Memory B cell (primary cell): ENCODE measurements around the gene PREP.

ENCODE experiments used
- ATAC-seq: fragments of 150-1000 bp; cut with Tn5 transposase; 2 replicates; pipeline ENCODE4 v1.10.0; 2021; ENCODE audit warnings: low read depth, mild to moderate bottlenecking, moderate library complexity
- DNase-seq, 2 donors: peaks; one replicate each; pipeline ENCODE4 v3.0.0; 2022; ENCODE audit warnings: low spot score in 2 of 2
- H3K27ac Mint-ChIP-seq: one replicate; pipeline ENCODE4 v1.8.0; 2022; ENCODE audit warnings: mild to moderate bottlenecking, moderate library complexity, mixed read lengths
- H3K27me3 Mint-ChIP-seq: one replicate; pipeline ENCODE4 v1.8.0; 2022; ENCODE audit warnings: mixed read lengths
- H3K36me3 Mint-ChIP-seq: one replicate; pipeline ENCODE4 v1.8.0; 2022; ENCODE audit warnings: mild to moderate bottlenecking, mixed read lengths
- H3K4me1 Mint-ChIP-seq: one replicate; pipeline ENCODE4 v1.8.0; 2022; ENCODE audit warnings: mixed read lengths
- H3K4me3 Mint-ChIP-seq: one replicate; pipeline ENCODE4 v1.8.0; 2022; ENCODE audit warnings: mild to moderate bottlenecking, moderate library complexity, mixed read lengths
- H3K9me3 Mint-ChIP-seq: one replicate; pipeline ENCODE4 v1.8.0; 2022; ENCODE audit warnings: mixed read lengths

The PREP gene

DNA sequence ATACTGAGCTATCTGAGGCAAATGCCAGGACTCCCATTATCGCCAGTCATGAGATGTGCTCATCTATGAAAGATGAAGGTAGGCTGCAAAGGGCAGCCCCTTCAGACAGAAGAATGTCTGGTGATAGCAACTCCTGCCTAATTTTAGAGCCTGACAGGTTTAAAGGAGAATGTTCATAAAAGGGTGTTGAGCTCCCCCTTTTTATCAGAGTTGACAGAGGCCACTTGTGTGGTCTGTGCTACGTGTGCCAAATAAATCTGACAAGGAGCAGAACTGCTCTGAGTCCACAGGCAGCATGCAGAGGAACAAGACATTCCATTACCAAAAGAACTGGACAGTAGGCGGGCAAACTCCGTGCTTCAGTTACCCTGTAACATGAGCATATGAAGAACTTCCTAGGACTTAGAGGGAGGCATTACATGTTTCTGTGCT, 101.8 kb downstream of the PREP start:
- DNase-seq (no peak), ATAC-seq (no peak)
- peaks cover 2% of the 10 kb centered on the region for H3K4me1 Mint-ChIP-seq
- H3K27ac Mint-ChIP-seq: no peak overlapping the region
- no peaks in the 10 kb centered on the region for H3K27me3 Mint-ChIP-seq
- no peak overlapping the region for H3K4me3 Mint-ChIP-seq
- peaks cover 29% of the 10 kb centered on the region for H3K36me3 Mint-ChIP-seq
- no peaks in the 10 kb centered on the region for H3K9me3 Mint-ChIP-seq

DNA sequence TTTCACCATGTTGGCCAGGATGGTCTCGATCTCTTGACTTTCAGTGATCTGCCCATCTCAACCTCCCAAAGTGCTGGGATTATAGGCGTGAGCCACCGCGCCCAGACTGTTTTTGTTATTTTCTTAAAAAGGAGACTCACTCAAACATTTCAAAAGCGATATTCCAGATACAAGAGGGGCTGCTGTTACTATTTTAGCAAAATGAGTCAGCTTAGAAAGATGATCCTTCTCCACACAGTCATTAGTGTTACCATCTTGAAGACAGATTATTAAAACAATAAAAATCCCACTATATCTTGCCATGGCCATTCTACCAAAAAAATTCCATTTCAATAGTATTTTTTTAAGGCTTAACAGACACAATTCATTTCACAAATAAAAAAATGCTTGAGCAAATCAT, 102.8 kb downstream of the PREP start:
- no peak overlapping the region for H3K27ac Mint-ChIP-seq
- H3K4me1 Mint-ChIP-seq: peaks cover under 1% of the 10 kb centered on the region
- peaks cover 31% of the 10 kb centered on the region for H3K36me3 Mint-ChIP-seq
- ATAC-seq: no peak
- no peak for DNase-seq
- H3K4me3 Mint-ChIP-seq: no peak overlapping the region
- no peaks in the 10 kb centered on the region for H3K27me3 Mint-ChIP-seq
- no peaks in the 10 kb centered on the region for H3K9me3 Mint-ChIP-seq

DNA sequence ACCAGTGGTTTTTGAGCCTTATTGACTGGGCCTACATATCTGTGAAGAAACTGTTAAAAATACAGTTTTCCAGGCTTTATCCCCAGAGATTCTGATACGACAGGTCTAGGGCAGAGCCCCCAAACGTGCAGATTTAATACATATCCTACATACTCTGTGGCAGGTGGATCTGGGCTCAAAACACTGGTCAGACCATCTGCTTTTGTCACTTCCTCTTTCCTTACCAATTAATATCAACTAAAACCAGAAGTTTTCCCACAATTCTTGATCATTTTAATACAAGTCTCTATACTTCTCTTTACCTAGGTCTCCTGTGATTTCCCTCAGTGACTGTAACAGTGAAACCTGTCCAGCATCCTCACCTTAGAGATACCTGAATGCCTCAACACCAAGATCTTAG, 108.8 kb downstream of the PREP start:
- Mint-ChIP-seq H3K36me3 (peaks cover 33% of the 10 kb centered on the region), H3K27ac (no peak overlapping the region), H3K4me3 (no peak overlapping the region), H3K9me3 (no peaks in the 10 kb centered on the region), H3K27me3 (no peaks in the 10 kb centered on the region), H3K4me1 (no peaks in the 10 kb centered on the region)
- no peak for DNase-seq
- ATAC-seq: no peak

DNA sequence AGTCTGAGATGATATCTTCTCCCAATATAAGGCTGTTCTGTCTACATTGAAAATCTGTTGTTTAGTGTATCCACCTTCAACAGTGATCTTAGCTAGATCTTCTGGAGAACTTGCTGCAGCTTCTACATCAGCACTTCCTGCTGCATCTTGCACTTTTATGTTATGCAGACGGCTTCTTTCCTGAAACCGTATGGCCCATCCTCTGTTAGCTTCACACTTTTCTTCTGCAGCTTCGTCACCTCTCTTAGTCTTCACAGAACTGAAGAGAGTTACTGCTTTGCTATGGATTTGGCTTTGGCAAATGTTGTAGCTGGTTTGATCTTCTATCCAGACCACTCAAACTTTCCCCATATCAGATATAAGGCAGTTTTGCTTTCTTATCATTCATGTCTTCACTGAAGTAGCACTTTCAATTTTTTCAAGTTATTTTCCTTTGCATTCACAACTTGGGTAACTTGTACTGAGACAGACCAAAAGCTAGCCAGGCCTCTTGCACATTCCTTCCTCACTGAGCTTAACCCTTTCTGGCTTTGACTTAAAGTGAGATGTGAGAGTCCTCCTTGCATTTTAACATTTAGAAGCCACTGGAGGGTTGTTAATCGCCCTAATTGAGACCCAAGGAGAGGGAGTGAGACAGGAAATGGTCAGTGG, 110.1 kb downstream of the PREP start:
- H3K4me3 Mint-ChIP-seq: no peak overlapping the region

DNA sequence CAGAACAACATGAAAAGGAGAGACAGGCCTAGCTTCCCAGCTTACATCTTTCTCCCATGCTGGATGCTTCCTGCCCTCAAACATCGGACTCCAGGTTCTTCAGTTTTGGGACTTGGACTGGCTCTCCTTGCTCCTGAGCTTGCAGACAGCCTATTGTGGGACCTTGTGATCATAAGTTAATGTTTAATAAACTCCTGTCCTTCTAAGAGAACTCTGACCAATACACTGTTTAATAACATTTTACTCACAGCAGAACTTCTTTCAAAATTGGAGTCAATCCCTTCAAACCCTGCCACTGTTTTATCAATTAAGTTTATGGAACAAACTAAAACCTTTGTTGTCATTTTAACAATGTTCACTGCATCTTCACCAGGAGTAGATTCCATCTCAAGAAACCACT, 111.4 kb downstream of the PREP start:
- Mint-ChIP-seq H3K36me3 (peaks cover 40% of the 10 kb centered on the region), H3K27me3 (no peaks in the 10 kb centered on the region), H3K9me3 (no peaks in the 10 kb centered on the region), H3K4me3 (no peak overlapping the region), H3K4me1 (no peaks in the 10 kb centered on the region), H3K27ac (no peak overlapping the region)
- ATAC-seq (no peak), DNase-seq (no peak)

More for the DNA sequence above, 110.1 kb downstream of the PREP start:
- H3K27me3 Mint-ChIP-seq: no peaks in the 10 kb centered on the region
- no peak overlapping the region for H3K27ac Mint-ChIP-seq
- H3K9me3 Mint-ChIP-seq: no peaks in the 10 kb centered on the region
- peaks cover 41% of the 10 kb centered on the region for H3K36me3 Mint-ChIP-seq
- no peaks in the 10 kb centered on the region for H3K4me1 Mint-ChIP-seq
- no peak for DNase-seq
- no peak for ATAC-seq

DNA sequence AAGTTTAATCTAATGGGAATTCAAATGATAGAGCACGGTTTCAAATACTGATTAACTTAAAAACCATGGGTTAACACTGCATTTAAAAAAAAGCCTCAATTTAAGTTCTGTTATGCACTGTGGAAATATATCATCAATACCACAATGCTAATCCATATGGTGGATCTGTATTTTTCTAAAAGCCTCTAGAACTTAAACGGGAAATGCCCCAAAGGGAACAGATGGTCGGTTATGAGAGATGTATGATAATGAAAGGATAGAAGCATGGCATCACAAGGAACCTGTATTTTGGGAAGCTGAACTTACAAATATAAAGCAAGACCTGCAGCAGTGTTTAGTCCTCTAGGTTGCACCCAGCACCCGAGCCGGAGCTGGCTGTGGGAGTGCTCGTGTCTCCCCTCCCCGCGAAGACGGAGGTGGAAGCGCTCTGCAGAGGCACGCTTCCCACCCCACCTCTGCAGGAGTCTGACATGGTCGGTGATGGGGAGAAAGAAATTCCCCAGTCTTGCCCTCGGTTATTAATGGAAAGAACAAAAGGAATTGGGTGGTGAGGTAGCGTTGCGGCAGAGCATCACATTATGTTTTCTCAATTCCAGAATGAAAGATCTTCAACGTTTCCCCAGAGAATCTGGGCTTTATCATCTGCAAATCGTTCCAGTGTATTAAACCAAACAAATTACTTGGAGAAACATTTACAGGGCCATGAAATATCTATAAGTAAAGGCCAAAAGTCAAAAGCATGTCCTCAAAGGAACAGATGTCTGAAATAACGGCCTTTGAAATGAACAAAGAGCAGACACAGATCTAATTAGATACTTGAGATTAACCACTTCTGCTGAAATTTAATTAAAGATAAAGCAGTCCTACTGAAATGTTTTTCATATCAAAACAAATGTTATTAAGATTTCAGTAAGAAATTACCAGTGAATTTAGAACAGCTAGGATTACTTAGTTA, 120.0 kb downstream of the PREP start:
- Mint-ChIP-seq H3K4me1 (no peaks in the 10 kb centered on the region), H3K27me3 (no peaks in the 10 kb centered on the region), H3K9me3 (no peaks in the 10 kb centered on the region), H3K27ac (no peak overlapping the region), H3K4me3 (no peak overlapping the region), H3K36me3 (peaks cover 48% of the 10 kb centered on the region)
- no peak for ATAC-seq
- no peak for DNase-seq

DNA sequence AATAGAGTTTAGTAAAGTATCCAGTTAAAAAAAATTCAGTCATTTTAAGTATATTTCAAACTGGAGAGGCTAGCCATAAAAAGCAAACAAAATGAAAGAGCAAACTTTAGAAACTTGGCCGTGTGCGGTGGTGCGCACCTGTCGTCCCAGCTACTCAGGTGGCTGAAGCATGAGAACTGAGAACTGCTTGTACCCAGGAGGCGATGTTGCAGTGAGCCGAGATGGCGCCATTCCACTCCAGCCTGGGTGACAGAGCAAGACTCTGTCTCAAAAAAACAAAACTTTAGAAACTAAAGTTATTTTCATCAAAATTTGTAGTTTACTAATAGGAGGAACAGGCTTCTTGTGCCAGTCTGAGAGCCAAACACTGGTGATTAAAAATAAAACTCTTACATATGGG, 122.8 kb downstream of the PREP start:
- Mint-ChIP-seq H3K27ac (no peak overlapping the region), H3K36me3 (peaks cover 52% of the 10 kb centered on the region), H3K27me3 (no peaks in the 10 kb centered on the region), H3K4me3 (no peak overlapping the region), H3K4me1 (no peaks in the 10 kb centered on the region), H3K9me3 (peaks cover 4% of the 10 kb centered on the region)
- no peak for DNase-seq
- no peak for ATAC-seq

DNA sequence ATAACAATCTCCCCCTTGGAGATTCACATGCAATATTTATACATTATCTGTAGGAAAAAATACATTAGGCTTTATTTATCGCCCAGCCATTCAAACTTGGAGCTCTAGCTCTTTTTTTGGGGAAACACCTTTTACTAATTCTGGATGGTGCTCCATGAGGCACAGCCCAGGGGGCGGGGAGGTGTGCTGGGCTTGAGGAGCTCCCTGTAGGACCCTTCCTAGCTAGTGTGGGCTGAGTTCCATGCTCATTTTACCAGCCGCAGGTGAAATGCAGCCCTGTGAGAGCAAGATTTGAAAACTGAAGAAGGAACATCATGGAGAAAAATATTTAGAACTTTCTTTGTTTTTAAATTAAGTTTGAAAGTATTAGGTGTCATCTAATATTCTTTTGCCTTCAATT, 123.4 kb downstream of the PREP start:
- DNase-seq (no peak), ATAC-seq (no peak)
- no peak overlapping the region for H3K27ac Mint-ChIP-seq
- H3K4me3 Mint-ChIP-seq: no peak overlapping the region
- H3K9me3 Mint-ChIP-seq: peaks cover 4% of the 10 kb centered on the region
- peaks cover 47% of the 10 kb centered on the region for H3K36me3 Mint-ChIP-seq
- no peaks in the 10 kb centered on the region for H3K27me3 Mint-ChIP-seq
- no peaks in the 10 kb centered on the region for H3K4me1 Mint-ChIP-seq

DNA sequence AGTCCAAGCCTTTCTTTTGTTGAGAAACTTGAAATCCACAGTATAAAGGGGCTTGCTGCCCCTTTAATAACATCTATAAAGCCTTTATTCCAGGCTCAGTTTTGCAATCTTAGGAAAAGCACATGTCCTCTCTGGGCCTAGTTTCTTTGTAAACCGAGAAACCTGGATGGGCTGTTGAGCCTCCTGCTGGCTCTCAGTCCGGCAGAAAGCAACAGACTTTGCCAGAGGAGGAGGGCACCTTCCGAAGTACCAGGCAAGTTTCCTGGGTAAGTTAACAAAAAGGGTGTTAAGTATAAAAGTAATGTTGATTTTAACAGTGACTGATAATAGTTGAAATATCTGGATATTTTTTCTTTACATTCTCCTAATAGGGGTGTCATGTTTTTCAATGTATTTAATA, 124.1 kb downstream of the PREP start:
- Mint-ChIP-seq H3K27ac (no peak overlapping the region), H3K9me3 (peaks cover 4% of the 10 kb centered on the region), H3K4me1 (no peaks in the 10 kb centered on the region), H3K36me3 (peaks cover 44% of the 10 kb centered on the region), H3K4me3 (no peak overlapping the region), H3K27me3 (no peaks in the 10 kb centered on the region)
- ATAC-seq (no peak), DNase-seq (no peak)

DNA sequence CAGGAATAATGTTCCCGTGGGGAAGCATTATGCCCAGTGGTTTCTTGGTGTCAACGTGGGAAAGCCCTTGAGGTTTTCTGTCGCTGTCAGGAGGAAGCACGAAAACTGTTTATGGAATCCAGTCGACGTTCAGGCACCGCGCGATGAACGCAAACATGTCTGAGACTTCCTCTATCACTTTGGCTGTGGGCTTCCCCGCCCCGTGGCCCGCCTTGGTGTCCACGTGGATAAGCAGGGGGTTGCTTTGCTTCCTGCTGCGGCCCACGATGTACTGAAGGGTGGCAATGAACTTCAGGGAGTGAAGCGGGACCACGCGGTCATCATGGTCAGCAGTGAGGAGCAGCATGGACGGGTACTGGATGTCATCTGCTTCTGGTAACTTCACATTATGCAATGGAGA, 124.8 kb downstream of the PREP start:
- H3K4me3 Mint-ChIP-seq: no peak overlapping the region
- no peaks in the 10 kb centered on the region for H3K27me3 Mint-ChIP-seq
- H3K27ac Mint-ChIP-seq: no peak overlapping the region
- H3K36me3 Mint-ChIP-seq: peaks cover 40% of the 10 kb centered on the region
- H3K4me1 Mint-ChIP-seq: no peaks in the 10 kb centered on the region
- H3K9me3 Mint-ChIP-seq: peaks cover 4% of the 10 kb centered on the region
- no peak for DNase-seq
- no peak for ATAC-seq

DNA sequence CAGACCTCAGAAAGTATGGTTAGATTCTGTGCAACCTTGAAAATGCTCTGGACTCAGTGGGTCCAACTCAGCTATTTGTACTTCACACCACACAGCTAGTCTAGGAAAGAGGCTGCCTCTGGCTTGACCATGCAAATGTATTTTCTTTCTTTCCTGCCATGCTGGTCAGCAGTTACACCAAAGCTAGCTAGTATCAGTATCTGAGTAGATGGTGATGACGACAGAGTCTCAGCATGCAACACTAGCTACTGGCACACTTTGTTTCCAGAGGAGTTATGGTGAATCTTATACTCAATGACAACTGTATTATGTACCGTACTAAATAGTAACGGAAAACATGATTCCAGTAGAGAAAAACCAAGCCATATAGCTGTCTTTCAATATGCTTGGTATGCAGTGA, 126.5 kb downstream of the PREP start:
- H3K4me1 Mint-ChIP-seq: no peaks in the 10 kb centered on the region
- H3K4me3 Mint-ChIP-seq: no peak overlapping the region
- no peak overlapping the region for H3K27ac Mint-ChIP-seq
- DNase-seq (no peak), ATAC-seq (no peak)
- peaks cover 29% of the 10 kb centered on the region for H3K36me3 Mint-ChIP-seq
- peaks cover 4% of the 10 kb centered on the region for H3K9me3 Mint-ChIP-seq
- no peaks in the 10 kb centered on the region for H3K27me3 Mint-ChIP-seq

DNA sequence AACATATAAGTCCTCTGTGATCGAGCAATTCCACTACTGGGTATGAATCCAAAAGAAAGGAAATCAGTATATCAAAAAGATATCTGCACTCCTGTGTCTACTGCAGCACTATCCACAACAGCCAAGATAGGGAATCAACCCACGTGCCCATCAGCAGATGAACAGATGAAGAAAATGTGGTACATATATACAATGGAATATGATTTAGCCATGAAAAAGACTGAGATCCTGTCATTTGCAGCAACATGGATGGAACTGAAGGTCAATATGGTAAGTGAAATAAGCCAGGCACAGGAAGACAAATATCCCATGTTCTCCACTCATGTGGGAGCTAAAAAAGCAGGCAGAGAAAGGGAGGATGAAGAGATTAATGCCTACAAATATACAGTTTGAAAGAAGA, 127.3 kb downstream of the PREP start:
- Mint-ChIP-seq H3K9me3 (peaks cover 4% of the 10 kb centered on the region), H3K4me1 (no peaks in the 10 kb centered on the region), H3K27ac (no peak overlapping the region), H3K36me3 (peaks cover 24% of the 10 kb centered on the region), H3K4me3 (no peak overlapping the region), H3K27me3 (no peaks in the 10 kb centered on the region)
- ATAC-seq (no peak), DNase-seq (no peak)

DNA sequence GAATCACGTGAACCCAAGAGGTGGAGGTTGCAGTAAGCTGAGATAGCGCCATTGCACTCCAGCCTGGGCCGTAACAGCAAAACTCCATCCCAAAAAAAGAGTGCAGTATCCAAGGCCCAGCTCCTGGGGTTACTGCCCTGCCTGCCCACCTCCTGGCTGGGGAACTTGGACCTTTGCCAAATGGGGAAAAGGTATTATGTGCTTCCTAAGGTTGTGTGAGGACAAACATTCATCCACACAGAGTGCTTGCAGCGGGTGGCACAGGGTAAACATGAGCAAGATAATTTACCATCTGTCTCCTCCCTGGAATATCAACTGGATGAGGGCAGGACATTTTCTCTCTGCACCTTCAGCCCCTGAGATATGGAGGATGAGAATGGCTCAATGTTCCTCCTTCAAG, 128.2 kb downstream of the PREP start:
- DNase-seq: no peak
- no peak overlapping the region for H3K27ac Mint-ChIP-seq
- H3K36me3 Mint-ChIP-seq: peaks cover 24% of the 10 kb centered on the region

DNA sequence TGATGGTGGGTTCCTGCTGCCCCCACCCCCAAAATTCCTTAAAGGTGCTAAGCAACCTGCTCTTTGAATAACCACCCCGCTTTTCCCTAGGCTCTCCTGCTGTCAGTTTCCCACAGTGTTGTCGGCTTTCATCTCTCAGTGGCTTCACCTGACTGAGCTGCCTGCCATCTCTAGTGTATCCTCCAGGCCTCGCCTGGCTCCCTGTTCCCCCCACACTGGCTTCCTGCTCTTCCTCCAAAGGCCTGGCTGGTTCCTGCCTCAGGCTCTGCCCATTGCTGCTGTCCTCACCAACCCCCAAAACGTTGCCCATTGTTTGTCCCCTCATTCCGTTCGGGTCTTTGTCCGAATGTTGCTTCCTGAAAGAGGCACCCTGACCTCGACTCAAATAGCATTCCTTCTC, 129.3 kb downstream of the PREP start:
- ATAC-seq: no peak
- no peaks in the 10 kb centered on the region for H3K27me3 Mint-ChIP-seq
- peaks cover 4% of the 10 kb centered on the region for H3K9me3 Mint-ChIP-seq
- no peak overlapping the region for H3K4me3 Mint-ChIP-seq
- no peak for DNase-seq
- no peak overlapping the region for H3K27ac Mint-ChIP-seq
- peaks cover 24% of the 10 kb centered on the region for H3K36me3 Mint-ChIP-seq
- no peaks in the 10 kb centered on the region for H3K4me1 Mint-ChIP-seq

More for the DNA sequence above, 128.2 kb downstream of the PREP start:
- no peak for ATAC-seq
- H3K4me3 Mint-ChIP-seq: no peak overlapping the region
- peaks cover 4% of the 10 kb centered on the region for H3K9me3 Mint-ChIP-seq
- no peaks in the 10 kb centered on the region for H3K4me1 Mint-ChIP-seq
- H3K27me3 Mint-ChIP-seq: no peaks in the 10 kb centered on the region
